Gastrocnemius medialis (tissue), 4 donors: Measurements from ENCODE around the gene PHIP.

Experiments used
- CTCF ChIP-seq, 5 experiments: fragments of 450-650 bp in 3 of 5; fragments of 200-600 bp in 2 of 5; sonication (generic) in 2 of 5; IDR thresholded peaks in 4 of 5; conservative IDR thresholded peaks in 1 of 5; 1 replicate in 4 of 5; 2 replicates in 1 of 5; pipeline ENCODE4 v1.5.1; 2016 to 2019; ENCODE audit warnings: antibody characterized with exemption in 5 of 5, mild to moderate bottlenecking in 3 of 5, moderate library complexity in 3 of 5
- POLR2A ChIP-seq, 2 donors: fragments of 450-650 bp; IDR thresholded peaks; one replicate each; pipeline ENCODE4 v1.6.1; 2017; ENCODE audit warnings: antibody characterized with exemption in 2 of 2, mild to moderate bottlenecking in 2 of 2, moderate library complexity in 2 of 2

- TF ChIP-seq CTCF (IDR thresholded peaks at IDR 0.05 in 4 of 5, conservative IDR thresholded peaks at IDR 0.05 in 1 of 5) (no peak), POLR2A (IDR thresholded peaks at IDR 0.05) (no peak)
Measured at GRCh38 chr6:79073888-79074287, 4.2 kb downstream of the PHIP start.
